Gastroesophageal sphincter (tissue), 3 donors: Measurements from ENCODE around the gene XKR7.

ENCODE experiments used
- CTCF ChIP-seq, 4 experiments: fragments of 200-600 bp in 2 of 4; fragments of 450-650 bp in 2 of 4; sonication (generic) in 1 of 4; IDR thresholded peaks; one replicate each; pipeline ENCODE4 v1.5.1; 2017 to 2019; ENCODE audit warnings: antibody characterized with exemption in 4 of 4, mild to moderate bottlenecking in 2 of 4, moderate library complexity in 2 of 4
- EP300 ChIP-seq: sonication (generic); formaldehyde crosslinking; IDR thresholded peaks from one replicate; pipeline ENCODE4 v1.6.1; 2017; ENCODE audit warnings: antibody characterized with exemption, mild to moderate bottlenecking
- POLR2A ChIP-seq, 2 donors: fragments of 450-650 bp; IDR thresholded peaks; one replicate each; pipeline ENCODE4 v1.6.1; 2017; ENCODE audit warnings: antibody characterized with exemption in 2 of 2, mild to moderate bottlenecking in 2 of 2, moderate library complexity in 1 of 2
- POLR2AphosphoS5 ChIP-seq: sonication (generic); formaldehyde crosslinking; IDR thresholded peaks from one replicate; pipeline ENCODE4 v1.6.1; 2017; ENCODE audit warnings: antibody characterized with exemption

GRCh38 chr20:31934491-31934890 lies 33.5 kb upstream of the XKR7 start:
- no peak for TF ChIP-seq CTCF (IDR thresholded peaks at IDR 0.05)
- TF ChIP-seq POLR2AphosphoS5 = no peak
- TF ChIP-seq POLR2A (IDR thresholded peaks at IDR 0.05) = no peak
- no peak for TF ChIP-seq EP300
